Keratinocyte (primary cell): ENCODE results near the gene CC2D1A. TPM values are rescaled to one million over a fixed set of nuclear protein-coding genes. Genes with fewer than 3 reads are reported as not detected.

Experiments used
- DNase-seq: peaks from one replicate; pipeline ENCODE4 v3.0.0-alpha.2; 2011; ENCODE audit warnings: low read depth, missing footprints, low spot score
- FAIRE-seq: peaks from 2 replicates; lab custom pipeline; 2011; peaks lifted over from hg19 to GRCh38; lab: Jason Lieb, UNC
- H2AFZ ChIP-seq: 2 replicates; pipeline ENCODE4 v1.6.0; 2012; ENCODE audit warnings: low read length, control low read depth, inconsistent platforms; ENCODE audit not compliant: control insufficient read depth
- H3K27ac ChIP-seq: 2 replicates; pipeline ENCODE4 v1.5.1; 2011; ENCODE audit warnings: low read length; ENCODE audit not compliant: control insufficient read depth, insufficient read depth
- H3K27me3 ChIP-seq: 3 replicates; pipeline ENCODE4 v1.6.0; 2011; ENCODE audit warnings: low read length; ENCODE audit not compliant: control insufficient read depth, insufficient read depth; ENCODE audit errors: extremely low read depth
- H3K36me3 ChIP-seq, 2 experiments: 2 replicates in 1 of 2; 3 replicates in 1 of 2; pipeline ENCODE4 v1.5.1; 2011; ENCODE audit warnings: low read length in 2 of 2, mild to moderate bottlenecking in 1 of 2; ENCODE audit not compliant: control insufficient read depth in 2 of 2, insufficient read depth in 2 of 2; ENCODE audit errors: extremely low read depth in 1 of 2
- H3K4me1 ChIP-seq: 3 replicates; pipeline ENCODE4 v1.5.1; 2011; ENCODE audit warnings: low read length; ENCODE audit not compliant: control insufficient read depth, insufficient read depth; ENCODE audit errors: extremely low read depth
- H3K4me2 ChIP-seq: 3 replicates; pipeline ENCODE4 v1.6.0; 2011; ENCODE audit warnings: low read depth, low read length; ENCODE audit not compliant: control insufficient read depth, insufficient read depth; ENCODE audit errors: extremely low read depth
- H3K4me3 ChIP-seq, 3 experiments: fragments of 200-600 bp in 1 of 3; sonication (generic) in 1 of 3; 2 replicates in 2 of 3; 3 replicates in 1 of 3; pipeline ENCODE4 v1.5.1; 2011 to 2016; ENCODE audit warnings: low read length in 3 of 3, mild to moderate bottlenecking in 3 of 3, control low read depth in 2 of 3, inconsistent platforms in 1 of 3, low read depth in 1 of 3, mixed read lengths in 1 of 3, mixed run types in 1 of 3, moderate library complexity in 1 of 3; ENCODE audit not compliant: control insufficient read depth in 2 of 3, insufficient read depth in 2 of 3; ENCODE audit errors: extremely low read depth in 1 of 3
- H3K79me2 ChIP-seq: 2 replicates; pipeline ENCODE4 v1.6.0; 2012; ENCODE audit warnings: low read length; ENCODE audit not compliant: control insufficient read depth, insufficient read depth
- H3K9ac ChIP-seq: 3 replicates; pipeline ENCODE4 v1.6.0; 2011; ENCODE audit warnings: low read length; ENCODE audit not compliant: control insufficient read depth, insufficient read depth; ENCODE audit errors: extremely low read depth
- H3K9me1 ChIP-seq: 3 replicates; pipeline ENCODE4 v1.6.0; 2011; ENCODE audit warnings: low read length; ENCODE audit not compliant: control insufficient read depth, insufficient read depth; ENCODE audit errors: extremely low read depth
- H3K9me3 ChIP-seq: 2 replicates; pipeline ENCODE4 v1.5.1; 2012; ENCODE audit warnings: low read depth, low read length; ENCODE audit not compliant: control insufficient read depth
- H4K20me1 ChIP-seq: 3 replicates; pipeline ENCODE4 v1.6.0; 2011; ENCODE audit warnings: low read length; ENCODE audit not compliant: control insufficient read depth, insufficient read depth; ENCODE audit errors: extremely low read depth
- CTCF ChIP-seq, 3 experiments: IDR thresholded peaks in 1 of 3; conservative IDR thresholded peaks in 1 of 3; optimal IDR thresholded peaks in 1 of 3; 2 replicates in 2 of 3; 3 replicates in 1 of 3; pipeline versions ENCODE3 to v1.5.1; 2011; ENCODE audit warnings: low read length in 3 of 3, mild to moderate bottlenecking in 3 of 3, moderate library complexity in 2 of 3, control low read depth in 1 of 3, inconsistent platforms in 1 of 3; ENCODE audit not compliant: insufficient read depth in 2 of 3; ENCODE audit errors: extremely low read depth in 1 of 3
- EZH2 ChIP-seq: IDR thresholded peaks from one replicate; pipeline ENCODE4 v1.6.1; 2012; ENCODE audit warnings: inconsistent platforms, mild to moderate bottlenecking, low read length, moderate library complexity
- dilution Hi-C: fragments of 300-500 bp; cut with MboI; formaldehyde crosslinking; loops from one replicate; pipeline ENCODE4 v1.7.0; 2020; ENCODE audit warnings: low sequenced_read_pairs; ENCODE audit not compliant: extremely low pct_ligation_motif_present
- polyA plus RNA-seq, 5 experiments: library from polyadenylated mRNA; depleted of rRNA in 3 of 5; stranded (reverse) in 3 of 5; stranded (forward) in 1 of 5; unstranded in 1 of 5; fragments of >200 nt; gene quantifications; 1 replicate in 1 of 5; 2 replicates in 3 of 5; 3 replicates in 1 of 5; pipeline versions ENCODE4 v1.2.1 to v1.2.3, GENCODE V29; 2011 to 2012; ENCODE audit warnings: missing spikeins in 2 of 5, low read depth in 1 of 5, low replicate concordance in 1 of 5

The CC2D1A gene
- polyA plus RNA-seq, 1 donor (not counting 4 experiments of a cell fraction or from before 2014, with no cell fraction given): 11.2 TPM

GRCh38 chr19:13896227-13896626 lies 9.8 kb upstream of the CC2D1A start:
- dilution Hi-C loops: no loop called here
- no peaks in the 10 kb centered on the region for H3K9me1 ChIP-seq
- H3K4me2 ChIP-seq: no peak overlapping the region

GRCh38 chr19:13899393-13899792 lies 6.6 kb upstream of the CC2D1A start:
- Histone ChIP-seq H3K36me3 (no peaks in the 10 kb centered on the region), H4K20me1 (no peaks in the 10 kb centered on the region), H3K79me2 (no peaks in the 10 kb centered on the region), H3K4me3 (no peak overlapping the region), H3K27me3 (no peaks in the 10 kb centered on the region), H2AFZ (no peak overlapping the region), H3K9ac (no peak overlapping the region), H3K4me1 (no peaks in the 10 kb centered on the region), H3K9me1 (no peaks in the 10 kb centered on the region), H3K9me3 (no peaks in the 10 kb centered on the region), H3K4me2 (no peak overlapping the region), H3K27ac (no peak overlapping the region)
- DNase-seq (no peak), FAIRE-seq (no peak)
- TF ChIP-seq EZH2 (no peak), CTCF (optimal IDR thresholded peaks at IDR 0.05 in 1 of 3, IDR thresholded peaks at IDR 0.05 in 1 of 3, conservative IDR thresholded peaks at IDR 0.05 in 1 of 3; ENCODE audit: extremely low read depth in 1 of 3, insufficient read depth in 2 of 3, low read length in 3 of 3) (no peak)
- dilution Hi-C loops: no loop called here

More at GRCh38 chr19:13896227-13896626, 9.8 kb upstream of the CC2D1A start:
- DNase-seq (no peak), FAIRE-seq (no peak)
- TF ChIP-seq EZH2 (no peak), CTCF (optimal IDR thresholded peaks at IDR 0.05 in 1 of 3, IDR thresholded peaks at IDR 0.05 in 1 of 3, conservative IDR thresholded peaks at IDR 0.05 in 1 of 3; ENCODE audit: extremely low read depth in 1 of 3, insufficient read depth in 2 of 3, low read length in 3 of 3) (no peak)
- Histone ChIP-seq H3K36me3 (no peaks in the 10 kb centered on the region), H2AFZ (no peak overlapping the region), H3K27ac (no peak overlapping the region), H4K20me1 (no peaks in the 10 kb centered on the region), H3K9ac (no peak overlapping the region), H3K4me1 (no peaks in the 10 kb centered on the region), H3K79me2 (no peaks in the 10 kb centered on the region), H3K9me3 (no peaks in the 10 kb centered on the region), H3K4me3 (no peak overlapping the region), H3K27me3 (no peaks in the 10 kb centered on the region)
